Neural progenitor cell (in vitro differentiated cells): Measurements from ENCODE around the gene NAT9. TPM values are rescaled to one million over a fixed set of nuclear protein-coding genes. Genes with fewer than 3 reads are reported as not detected.

Experiments used
- DNase-seq: peaks from one replicate; pipeline ENCODE4 v3.0.0-alpha.2; 2016; ENCODE audit warnings: low spot score
- H2AFZ ChIP-seq: fragments of 200-600 bp; sonication (generic); replicated peaks from 2 replicates; pipeline ENCODE4 v1.6.1; 2016; ENCODE audit warnings: antibody characterized with exemption
- H3F3A ChIP-seq: fragments of 200-600 bp; sonication (generic); 2 replicates; pipeline ENCODE4 v1.6.1; 2016; ENCODE audit warnings: antibody characterized with exemption, low read depth
- H3K27ac ChIP-seq: fragments of 200-600 bp; sonication (generic); 2 replicates; pipeline ENCODE4 v1.5.1; 2016; ENCODE audit warnings: mild to moderate bottlenecking
- H3K27me3 ChIP-seq: fragments of 200-600 bp; sonication (generic); 2 replicates; pipeline ENCODE4 v1.6.1; 2016; ENCODE audit warnings: mild to moderate bottlenecking, moderate library complexity
- H3K36me3 ChIP-seq: fragments of 200-600 bp; sonication (generic); 2 replicates; pipeline ENCODE4 v1.5.1; 2016
- H3K4me1 ChIP-seq: fragments of 200-600 bp; sonication (generic); 2 replicates; pipeline ENCODE4 v1.6.1; 2016; ENCODE audit warnings: mixed run types
- H3K4me2 ChIP-seq: fragments of 200-600 bp; sonication (generic); 2 replicates; pipeline ENCODE4 v1.6.1; 2016
- H3K4me3 ChIP-seq: fragments of 200-600 bp; sonication (generic); 2 replicates; pipeline ENCODE4 v1.5.1; 2016
- H3K79me2 ChIP-seq: fragments of 200-600 bp; sonication (generic); 2 replicates; pipeline ENCODE4 v1.6.1; 2016; ENCODE audit warnings: low read depth
- H3K9ac ChIP-seq: fragments of 200-600 bp; sonication (generic); 2 replicates; pipeline ENCODE4 v1.6.1; 2016
- H3K9me3 ChIP-seq: fragments of 200-600 bp; sonication (generic); 2 replicates; pipeline ENCODE4 v1.5.1; 2016; ENCODE audit warnings: low read depth
- H4K20me1 ChIP-seq: fragments of 200-600 bp; sonication (generic); 2 replicates; pipeline ENCODE4 v1.6.1; 2016; ENCODE audit warnings: low read depth
- H3K27ac Mint-ChIP-seq: 3 replicates; pipeline ENCODE4 v1.8.0; 2021; ENCODE audit warnings: mixed read lengths
- H3K27me3 Mint-ChIP-seq: 2 replicates; pipeline ENCODE4 v1.8.0; 2022; ENCODE audit warnings: low read depth, mild to moderate bottlenecking, inconsistent platforms, moderate library complexity, mixed read lengths; ENCODE audit not compliant: insufficient read depth
- H3K36me3 Mint-ChIP-seq: 3 replicates; pipeline ENCODE4 v1.8.0; 2021; ENCODE audit warnings: mixed read lengths
- H3K4me1 Mint-ChIP-seq: 3 replicates; pipeline ENCODE4 v1.8.0; 2021; ENCODE audit warnings: mixed read lengths
- H3K4me3 Mint-ChIP-seq: 3 replicates; pipeline ENCODE4 v1.8.0; 2021; ENCODE audit warnings: mild to moderate bottlenecking, moderate library complexity, mixed read lengths
- H3K9me3 Mint-ChIP-seq: 3 replicates; pipeline ENCODE4 v1.8.0; 2020; ENCODE audit warnings: mixed read lengths
- EZH2 ChIP-seq: fragments of 200-600 bp; sonication (generic); IDR thresholded peaks from 2 replicates; pipeline ENCODE4 v1.6.1; 2017; ENCODE audit warnings: antibody characterized with exemption, mild to moderate bottlenecking, moderate library complexity
- EZH2phosphoT487 ChIP-seq: fragments of 200-600 bp; sonication (generic); IDR thresholded peaks from 2 replicates; pipeline ENCODE4 v1.6.1; 2017; ENCODE audit warnings: antibody characterized with exemption
- total RNA-seq: library from RNA; depleted of rRNA; stranded (reverse); fragments of >200 nt; gene quantifications from 2 replicates; pipeline ENCODE4 v1.2.3, GENCODE V29; 2015; ENCODE audit warnings: low replicate concordance
- TF ChIP-seq, protein P1 (sequence below): fragments of 200-600 bp; sonication (generic); IDR thresholded peaks from 2 replicates; pipeline ENCODE4 v1.5.1; 2017; ENCODE audit warnings: antibody characterized with exemption, mild to moderate bottlenecking

Gene NAT9
- total RNA-seq, 1 donor from 2014 or later, result 75.3 TPM

GRCh38 chr17:74822335-74822938 is 46.3 kb upstream of the NAT9 start:
- H3K27ac ChIP-seq, result no peak overlapping the region
- H3K4me3 ChIP-seq, result no peak overlapping the region
- H3K36me3 ChIP-seq, result no peaks in the 10 kb centered on the region
- peaks cover 2% of the 10 kb centered on the region for H3K27me3 Mint-ChIP-seq
- no peaks in the 10 kb centered on the region for H3K4me1 ChIP-seq
- peaks cover 47% of the 10 kb centered on the region for H3K4me1 Mint-ChIP-seq
- no peak for DNase-seq
- H3K4me2 ChIP-seq, result no peak overlapping the region
- no peaks in the 10 kb centered on the region for H3K9me3 Mint-ChIP-seq
- no peak overlapping the region for H3K9ac ChIP-seq
- no peak overlapping the region for H3K27ac Mint-ChIP-seq
- TF ChIP-seq, protein P1, sequence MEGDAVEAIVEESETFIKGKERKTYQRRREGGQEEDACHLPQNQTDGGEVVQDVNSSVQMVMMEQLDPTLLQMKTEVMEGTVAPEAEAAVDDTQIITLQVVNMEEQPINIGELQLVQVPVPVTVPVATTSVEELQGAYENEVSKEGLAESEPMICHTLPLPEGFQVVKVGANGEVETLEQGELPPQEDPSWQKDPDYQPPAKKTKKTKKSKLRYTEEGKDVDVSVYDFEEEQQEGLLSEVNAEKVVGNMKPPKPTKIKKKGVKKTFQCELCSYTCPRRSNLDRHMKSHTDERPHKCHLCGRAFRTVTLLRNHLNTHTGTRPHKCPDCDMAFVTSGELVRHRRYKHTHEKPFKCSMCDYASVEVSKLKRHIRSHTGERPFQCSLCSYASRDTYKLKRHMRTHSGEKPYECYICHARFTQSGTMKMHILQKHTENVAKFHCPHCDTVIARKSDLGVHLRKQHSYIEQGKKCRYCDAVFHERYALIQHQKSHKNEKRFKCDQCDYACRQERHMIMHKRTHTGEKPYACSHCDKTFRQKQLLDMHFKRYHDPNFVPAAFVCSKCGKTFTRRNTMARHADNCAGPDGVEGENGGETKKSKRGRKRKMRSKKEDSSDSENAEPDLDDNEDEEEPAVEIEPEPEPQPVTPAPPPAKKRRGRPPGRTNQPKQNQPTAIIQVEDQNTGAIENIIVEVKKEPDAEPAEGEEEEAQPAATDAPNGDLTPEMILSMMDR, result no peak
- TF ChIP-seq EZH2 (no peak), EZH2phosphoT487 (no peak)
- no peaks in the 10 kb centered on the region for H3K79me2 ChIP-seq
- H3K27me3 ChIP-seq, result no peaks in the 10 kb centered on the region
- H3F3A ChIP-seq, result no peaks in the 10 kb centered on the region
- no peaks in the 10 kb centered on the region for H3K9me3 ChIP-seq
- H3K36me3 Mint-ChIP-seq, result peaks cover 4% of the 10 kb centered on the region
- H4K20me1 ChIP-seq, result no peaks in the 10 kb centered on the region
- H2AFZ ChIP-seq, result no peak overlapping the region
- no peak overlapping the region for H3K4me3 Mint-ChIP-seq

DNA sequence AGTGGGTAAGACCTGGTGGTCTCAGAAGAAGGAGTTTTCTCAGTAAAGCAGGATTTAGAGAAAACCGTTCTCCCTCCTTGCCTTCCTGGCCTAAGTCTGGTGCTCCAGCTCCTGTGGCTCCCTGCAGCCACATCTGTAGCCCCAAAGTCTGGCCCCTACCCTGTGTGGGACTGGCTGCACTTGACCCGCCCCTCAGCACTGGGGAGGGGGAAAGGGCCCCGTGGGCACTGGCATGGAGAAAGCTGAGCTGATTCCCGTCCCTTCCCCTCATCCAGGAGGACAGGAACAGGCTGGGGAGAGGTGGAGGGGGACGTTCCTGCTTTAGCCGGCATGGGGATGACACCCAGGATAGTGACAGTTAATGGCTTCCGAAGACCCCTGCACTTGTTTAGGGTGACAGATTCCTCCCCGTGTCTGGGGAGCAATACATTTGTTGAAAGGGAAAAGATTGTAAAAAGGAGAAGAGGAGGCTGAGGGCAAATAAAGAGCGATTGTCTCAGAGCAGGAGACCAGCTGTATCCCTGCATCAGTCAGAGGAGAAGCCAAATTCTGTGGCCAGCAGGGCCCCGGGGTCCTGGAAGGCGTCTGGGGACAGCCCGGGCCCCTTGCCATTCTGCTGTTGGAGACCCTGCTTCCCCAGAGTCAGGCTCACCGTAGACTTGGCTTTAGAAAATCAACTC is 45.6 kb upstream of the NAT9 start:
- no peak overlapping the region for H3K27ac ChIP-seq
- no peak for DNase-seq
- no peak overlapping the region for H2AFZ ChIP-seq
- peak overlapping the region; percentile 35 for H3K4me3 Mint-ChIP-seq
- no peaks in the 10 kb centered on the region for H3K79me2 ChIP-seq
- H3K9ac ChIP-seq, result no peak overlapping the region
- no peaks in the 10 kb centered on the region for H3K27me3 ChIP-seq
- H3K27me3 Mint-ChIP-seq, result peaks cover 2% of the 10 kb centered on the region
- peak overlapping the region; percentile 76 for H3K27ac Mint-ChIP-seq
- H3K9me3 ChIP-seq, result no peaks in the 10 kb centered on the region
- H3K4me2 ChIP-seq, result no peak overlapping the region
- no peaks in the 10 kb centered on the region for H3K9me3 Mint-ChIP-seq
- peaks cover 7% of the 10 kb centered on the region for H3K36me3 Mint-ChIP-seq
- H4K20me1 ChIP-seq, result no peaks in the 10 kb centered on the region
- H3K4me3 ChIP-seq, result no peak overlapping the region
- H3K36me3 ChIP-seq, result no peaks in the 10 kb centered on the region
- H3F3A ChIP-seq, result no peaks in the 10 kb centered on the region
- H3K4me1 ChIP-seq, result no peaks in the 10 kb centered on the region
- peaks cover 49% of the 10 kb centered on the region for H3K4me1 Mint-ChIP-seq
- TF ChIP-seq EZH2 (no peak), EZH2phosphoT487 (no peak)
- TF ChIP-seq, protein P1, result no peak

- peaks cover 7% of the 10 kb centered on the region for H3K4me1 ChIP-seq
- H3K27me3 Mint-ChIP-seq, result peaks cover 2% of the 10 kb centered on the region
- no peaks in the 10 kb centered on the region for H3K36me3 ChIP-seq
- H4K20me1 ChIP-seq, result no peaks in the 10 kb centered on the region
- no peak overlapping the region for H3K4me2 ChIP-seq
- H3K27ac Mint-ChIP-seq, result no peak overlapping the region
- H2AFZ ChIP-seq, result no peak overlapping the region
- peaks cover 51% of the 10 kb centered on the region for H3K4me1 Mint-ChIP-seq
- no peaks in the 10 kb centered on the region for H3K27me3 ChIP-seq
- no peaks in the 10 kb centered on the region for H3K9me3 Mint-ChIP-seq
- no peak overlapping the region for H3K4me3 Mint-ChIP-seq
- H3K79me2 ChIP-seq, result no peaks in the 10 kb centered on the region
- H3F3A ChIP-seq, result peaks cover 3% of the 10 kb centered on the region
- no peak for TF ChIP-seq EZH2
- TF ChIP-seq, protein P1, result no peak
- TF ChIP-seq EZH2phosphoT487, result no peak
- no peak for DNase-seq
- no peak overlapping the region for H3K27ac ChIP-seq
- H3K4me3 ChIP-seq, result no peak overlapping the region
- no peaks in the 10 kb centered on the region for H3K9me3 ChIP-seq
- H3K36me3 Mint-ChIP-seq, result peaks cover 7% of the 10 kb centered on the region
- no peak overlapping the region for H3K9ac ChIP-seq
These were observed 43.8 kb upstream of the NAT9 start for GRCh38 chr17:74819801-74820436.
